HG02970 (cell line): ENCODE measurements around the gene FAM163B.

Source experiments
- ATAC-seq: cut with Tn5 transposase; IDR thresholded peaks from one replicate; pipeline ENCODE4 v1.9.1; 2021; ENCODE audit warnings: mild to moderate bottlenecking, moderate library complexity, moderate number of reproducible peaks; ENCODE audit not compliant: unreplicated experiment, low FRiP score

Gene FAM163B

GRCh38 chr9:133585481-133586351, 23.5 kb downstream of the FAM163B start:
- ATAC-seq: no peak

- ATAC-seq: no peak
Measured at GRCh38 chr9:133584559-133585476, 24.4 kb downstream of the FAM163B start.

GRCh38 chr9:133584167-133584558, 25.0 kb downstream of the FAM163B start:
- ATAC-seq: no peak

- no peak for ATAC-seq
Measured at GRCh38 chr9:133583586-133583985, 25.6 kb downstream of the FAM163B start.

- ATAC-seq: no peak
Measured at GRCh38 chr9:133583111-133583510, 26.1 kb downstream of the FAM163B start.

GRCh38 chr9:133582501-133583045, 26.6 kb downstream of the FAM163B start:
- no peak for ATAC-seq

- no peak for ATAC-seq
Measured at GRCh38 chr9:133581513-133582343, 27.5 kb downstream of the FAM163B start.

- ATAC-seq: no peak
Measured at GRCh38 chr9:133581011-133581410, 28.2 kb downstream of the FAM163B start.

- ATAC-seq: no peak
Measured at GRCh38 chr9:133580419-133580738, 28.8 kb downstream of the FAM163B start.

- ATAC-seq: no peak
Measured at GRCh38 chr9:133579601-133580418, 29.4 kb downstream of the FAM163B start.

- ATAC-seq: no peak
Measured at GRCh38 chr9:133578524-133579441, 30.4 kb downstream of the FAM163B start.

- ATAC-seq: no peak
Measured at GRCh38 chr9:133577737-133578112, 31.5 kb downstream of the FAM163B start.

GRCh38 chr9:133576875-133577736, 32.1 kb downstream of the FAM163B start:
- no peak for ATAC-seq

- ATAC-seq: no peak
Measured at GRCh38 chr9:133576031-133576874, 32.9 kb downstream of the FAM163B start.

- no peak for ATAC-seq
Measured at GRCh38 chr9:133575186-133576030, 33.8 kb downstream of the FAM163B start.

- no peak for ATAC-seq
Measured at GRCh38 chr9:133574771-133575170, 34.4 kb downstream of the FAM163B start.
